Measurements from ENCODE around the gene DAG1. TPM values are rescaled to one million over a fixed set of nuclear protein-coding genes. Genes with fewer than 3 reads are reported as not detected.

Gene DAG1
- total RNA-seq, 1 experiment from 2014 or later: 87.4 TPM

DNA sequence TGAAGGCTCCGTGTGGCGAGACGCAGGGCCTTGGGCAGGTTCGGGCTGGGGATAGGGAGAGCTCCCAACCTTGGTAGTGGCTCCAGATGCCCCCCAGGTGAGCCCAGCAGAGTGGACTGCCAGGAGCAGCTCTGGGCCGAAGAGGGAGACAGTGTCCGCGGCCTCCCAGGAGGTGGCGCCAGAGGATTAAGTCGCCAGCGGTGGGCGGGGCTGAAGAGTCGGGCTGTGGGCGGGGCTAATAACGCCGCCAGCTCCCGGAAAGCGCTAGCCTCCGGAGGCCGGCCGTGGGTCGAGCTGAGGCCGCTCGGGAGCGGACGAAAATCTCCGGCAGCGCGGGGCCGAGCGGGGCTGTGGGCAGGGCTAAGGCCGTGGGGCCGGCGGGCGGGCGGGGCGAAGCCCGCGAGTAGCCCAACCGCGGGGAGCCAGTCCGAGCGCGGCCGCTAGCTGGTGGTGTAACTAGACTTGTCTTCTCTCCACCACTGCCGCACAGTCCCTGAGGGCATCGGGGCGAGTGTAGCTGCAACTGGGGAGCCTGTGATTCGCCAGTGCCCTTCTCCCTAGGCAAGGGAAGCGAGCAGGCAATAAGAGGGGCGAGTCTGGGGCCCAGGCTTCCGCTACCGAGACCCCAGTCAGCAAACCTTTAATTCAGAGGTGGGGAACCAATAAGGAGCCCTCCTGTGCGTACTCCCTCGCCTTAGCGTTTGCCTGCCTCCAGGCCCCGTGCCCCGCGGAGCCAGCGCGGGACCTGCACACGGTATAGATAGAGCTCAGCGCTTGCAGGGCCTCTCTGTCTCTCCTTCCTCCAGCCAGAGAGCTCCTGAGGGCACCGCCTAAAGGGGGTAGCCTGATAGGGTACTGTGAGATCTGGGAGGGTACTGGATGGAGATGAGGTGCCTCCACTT, 69.8 kb downstream of the DAG1 start:
- Histone ChIP-seq H3K27me3 (ENCODE audit: control insufficient read depth, insufficient read depth, low read length) (peaks cover 2% of the 10 kb centered on the region), H3K4me3 (ENCODE audit: insufficient read depth, low read depth, low read length) (peak overlapping the region; percentile 66), H3K36me3 (replicated peaks; ENCODE audit: control insufficient read depth, insufficient read depth, low read length) (no peaks in the 10 kb centered on the region)
- peak; percentile 96 for DNase-seq

DNA sequence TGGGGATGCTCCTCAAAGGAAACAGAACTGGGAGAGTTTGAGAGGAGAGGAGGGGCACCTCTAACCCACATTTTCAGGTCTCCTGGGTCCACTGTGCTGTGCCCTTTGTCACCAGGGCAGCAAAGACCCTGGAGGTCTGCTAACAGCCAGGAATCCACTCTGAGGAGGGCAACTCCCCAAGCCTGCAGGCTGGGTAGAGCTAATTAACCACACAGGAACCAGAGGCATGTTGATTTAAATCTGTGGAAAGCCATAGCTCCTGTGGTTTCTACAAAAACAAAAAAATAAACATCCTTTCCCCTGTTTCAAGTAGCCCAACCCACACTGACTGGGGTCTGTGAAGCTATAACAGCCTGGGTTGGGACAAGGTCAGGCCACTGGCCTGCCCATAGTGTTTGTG, 82.0 kb downstream of the DAG1 start:
- no peak for DNase-seq
- H3K27me3 ChIP-seq (ENCODE audit: control insufficient read depth, insufficient read depth, low read length): peaks cover 6% of the 10 kb centered on the region
- H3K4me3 ChIP-seq (ENCODE audit: insufficient read depth, low read depth, low read length): no peak overlapping the region
- no peaks in the 10 kb centered on the region for H3K36me3 ChIP-seq (replicated peaks; ENCODE audit: control insufficient read depth, insufficient read depth, low read length)

DNA sequence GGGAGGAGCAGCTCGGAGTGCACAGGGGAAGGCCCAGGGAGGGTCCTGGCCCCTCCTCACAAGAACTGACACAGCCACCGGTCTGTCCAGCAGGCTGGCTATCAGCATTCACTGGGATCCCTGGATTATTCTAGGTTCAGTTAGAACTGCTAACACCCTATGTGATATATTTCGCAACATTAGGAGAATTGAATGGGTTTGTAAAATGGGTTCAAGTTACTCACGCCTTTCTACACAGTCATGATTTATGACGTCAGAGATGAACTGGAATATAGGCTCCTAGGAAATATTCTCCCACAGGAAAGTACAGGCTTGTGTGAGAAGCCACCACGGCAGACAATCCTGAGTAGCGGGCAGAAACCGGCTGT, 83.2 kb downstream of the DAG1 start:
- H3K27me3 ChIP-seq (ENCODE audit: control insufficient read depth, insufficient read depth, low read length): peaks cover 6% of the 10 kb centered on the region
- no peak for DNase-seq
- H3K4me3 ChIP-seq (ENCODE audit: insufficient read depth, low read depth, low read length): peak overlapping the region; percentile 81
- no peaks in the 10 kb centered on the region for H3K36me3 ChIP-seq (replicated peaks; ENCODE audit: control insufficient read depth, insufficient read depth, low read length)

DNA sequence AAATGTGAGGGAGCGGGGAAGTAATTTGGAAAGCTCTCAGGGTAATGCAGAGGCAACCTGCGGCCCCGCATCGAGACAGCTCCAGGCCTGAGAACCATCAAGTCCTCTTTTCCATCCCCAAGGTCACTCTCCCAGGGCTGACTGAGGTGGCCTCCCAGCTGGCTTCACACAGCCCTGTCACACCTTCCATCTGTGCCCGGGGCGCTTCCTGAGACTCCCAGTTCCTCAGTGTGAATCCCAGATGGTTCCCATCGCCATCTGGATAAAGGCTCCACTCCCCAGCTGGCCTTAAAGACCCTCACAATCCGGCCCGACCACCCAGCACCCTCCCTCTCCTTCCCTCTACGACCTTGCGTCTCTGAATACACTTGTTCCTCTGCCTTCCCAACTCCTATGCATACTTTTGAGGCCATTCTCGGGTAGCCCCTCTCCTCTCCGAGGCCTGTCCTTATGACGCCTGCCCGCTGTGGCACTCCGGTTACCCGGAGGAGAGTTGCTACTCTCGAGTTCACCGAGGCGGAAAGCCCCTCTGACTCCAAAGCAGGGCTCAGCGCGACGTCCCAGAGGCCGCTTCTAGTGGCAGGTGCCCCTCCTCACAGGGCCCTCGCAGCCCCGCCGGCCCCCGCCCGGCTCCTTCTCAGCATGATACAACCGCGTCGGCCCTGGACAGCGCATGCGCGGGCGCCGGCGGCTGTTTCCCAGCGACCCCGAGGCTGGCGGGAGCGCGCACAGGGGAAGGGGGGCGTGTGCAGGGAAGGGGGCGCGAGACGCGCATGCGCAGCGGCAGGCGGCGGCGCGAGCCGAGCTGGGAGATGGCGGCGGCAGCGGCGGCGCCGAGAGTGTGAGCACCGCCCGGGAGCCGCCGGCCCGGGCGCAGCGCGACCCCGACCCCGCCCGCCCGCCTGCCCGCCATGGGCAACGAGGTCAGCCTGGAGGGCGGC, 83.9 kb downstream of the DAG1 start, which contains the start of gene BSN:
Gene BSN (plus strand): TSS at position 786 of the 941 bp plus-strand sequence. CDS start 126 bp downstream, at position 912.
- peaks cover 6% of the 10 kb centered on the region for H3K27me3 ChIP-seq (ENCODE audit: control insufficient read depth, insufficient read depth, low read length)

DNA sequence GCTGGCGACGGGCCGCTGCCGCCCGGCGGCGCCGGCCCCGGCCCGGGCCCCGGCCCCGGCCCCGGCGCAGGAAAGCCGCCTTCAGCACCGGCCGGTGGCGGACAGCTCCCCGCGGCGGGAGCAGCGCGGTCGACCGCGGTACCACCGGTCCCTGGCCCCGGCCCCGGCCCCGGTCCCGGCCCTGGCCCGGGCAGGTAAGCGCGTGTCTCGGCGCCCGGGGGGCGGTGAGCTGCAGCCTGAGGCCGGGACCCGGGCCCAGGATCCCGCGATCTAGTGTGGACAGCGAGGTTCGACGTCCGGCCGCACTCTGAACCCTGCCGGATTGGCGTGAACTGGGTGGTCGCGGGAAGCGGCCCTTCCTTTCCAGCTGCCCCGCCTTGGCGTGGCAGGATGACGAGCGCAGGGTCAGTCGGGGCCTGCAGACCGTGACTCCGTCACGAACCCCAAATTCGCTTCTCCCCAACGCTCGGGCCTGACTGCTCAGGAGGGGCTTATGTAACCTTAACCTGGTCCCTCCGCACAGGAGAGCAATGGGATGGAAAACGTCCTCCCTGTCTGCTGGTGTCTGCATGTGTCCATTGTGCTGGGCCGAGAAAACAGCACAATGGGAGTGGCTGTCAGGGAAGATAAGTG, 84.7 kb downstream of the DAG1 start:
- DNase-seq: peak; percentile 95
- no peaks in the 10 kb centered on the region for H3K36me3 ChIP-seq (replicated peaks; ENCODE audit: control insufficient read depth, insufficient read depth, low read length)
- peaks cover 6% of the 10 kb centered on the region for H3K27me3 ChIP-seq (ENCODE audit: control insufficient read depth, insufficient read depth, low read length)
- peak overlapping the region; percentile 81 for H3K4me3 ChIP-seq (ENCODE audit: insufficient read depth, low read depth, low read length)

More for the DNA sequence above, 83.9 kb downstream of the DAG1 start, which contains the start of gene BSN:
- Histone ChIP-seq H3K4me3 (ENCODE audit: insufficient read depth, low read depth, low read length) (peak within 1 kb of the TSS; percentile 81), H3K36me3 (replicated peaks; ENCODE audit: control insufficient read depth, insufficient read depth, low read length) (no peaks in the 10 kb centered on the region)
- DNase-seq: peak; percentile 100

DNA sequence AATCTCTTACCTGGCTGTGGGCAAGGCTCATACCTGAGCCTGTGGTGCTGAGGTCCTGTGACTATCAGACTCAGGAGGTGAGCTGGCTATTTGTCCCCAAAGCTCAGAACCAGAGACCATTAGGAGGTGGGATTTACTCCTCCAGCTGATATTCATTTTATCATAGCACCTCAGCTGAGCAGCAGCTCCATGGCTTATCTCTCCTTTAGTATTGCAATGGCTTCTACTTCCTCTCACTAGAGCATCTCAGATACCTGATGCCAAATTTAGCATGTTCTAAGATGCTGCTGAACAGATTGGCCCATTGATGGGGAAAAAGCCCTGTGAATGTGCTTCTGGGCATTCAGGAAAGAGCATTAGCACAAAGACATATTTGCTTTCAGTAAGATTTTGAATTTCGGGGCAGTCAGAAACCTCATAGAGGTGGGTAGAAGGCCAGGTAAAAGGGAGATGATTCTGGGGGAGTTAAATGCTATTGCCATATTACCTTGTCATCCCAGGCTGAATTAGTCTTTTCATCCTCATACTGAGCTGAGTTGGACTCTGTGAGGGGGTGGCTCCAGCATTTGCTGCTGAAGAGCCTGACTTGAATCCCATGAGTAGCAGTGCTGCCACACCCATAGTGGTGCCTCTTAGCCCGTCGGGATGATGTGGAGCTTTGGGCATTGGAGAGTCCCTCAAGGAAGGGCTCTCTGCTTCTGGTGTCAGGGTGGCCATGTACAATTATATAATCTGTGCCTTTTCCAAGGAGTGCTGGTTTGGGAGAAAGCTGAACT, 86.6 kb downstream of the DAG1 start:
- H3K4me3 ChIP-seq (ENCODE audit: insufficient read depth, low read depth, low read length): no peak overlapping the region
- peaks cover 6% of the 10 kb centered on the region for H3K27me3 ChIP-seq (ENCODE audit: control insufficient read depth, insufficient read depth, low read length)
- no peak for DNase-seq
- H3K36me3 ChIP-seq (replicated peaks; ENCODE audit: control insufficient read depth, insufficient read depth, low read length): no peaks in the 10 kb centered on the region

DNA sequence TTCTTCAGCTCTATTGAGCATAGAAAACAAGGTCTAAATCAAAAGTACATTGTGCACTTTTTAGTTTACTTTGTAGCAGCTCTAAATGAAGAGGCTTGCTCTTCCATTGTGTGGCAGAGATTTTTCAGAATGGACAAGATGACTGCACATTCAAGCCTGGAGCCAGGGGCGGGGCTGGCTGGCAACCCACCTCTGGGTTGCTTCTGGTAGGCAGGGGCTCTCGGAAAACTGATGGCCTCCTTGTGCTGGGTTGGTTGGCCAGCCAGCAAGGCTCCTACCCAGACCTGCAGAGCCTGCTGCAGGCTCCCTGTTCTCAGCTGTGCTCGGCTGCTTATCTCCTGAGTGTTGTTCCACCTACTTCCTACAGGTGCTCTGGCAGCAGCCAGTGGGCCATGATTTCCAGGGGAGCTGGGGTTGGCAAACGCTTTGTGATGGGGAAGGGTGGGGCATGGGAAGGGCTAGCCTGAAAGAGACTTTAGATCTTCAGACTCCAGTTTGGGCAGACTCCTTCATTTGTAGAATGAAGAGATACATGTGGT, 93.0 kb downstream of the DAG1 start:
- DNase-seq: peak; percentile 77

DNA sequence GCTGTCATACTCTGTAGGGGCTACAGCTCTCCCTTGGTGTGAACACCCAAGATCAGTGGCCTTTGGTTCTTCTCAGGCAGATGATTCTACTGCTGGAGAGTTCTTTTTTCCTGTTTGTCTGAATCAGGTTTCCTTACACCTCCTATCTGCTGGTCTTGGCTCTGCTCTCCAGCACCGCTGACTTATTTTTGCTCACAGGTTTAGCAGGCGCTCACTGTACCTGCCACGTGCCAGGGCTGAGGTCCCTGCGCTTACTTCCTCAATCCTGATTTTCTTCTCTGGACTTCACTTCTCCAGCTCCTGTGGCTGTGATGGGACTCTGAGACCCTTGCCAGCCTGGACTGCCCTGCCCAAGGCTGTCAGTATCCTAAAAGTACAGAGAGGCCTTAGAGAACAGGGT, 93.7 kb downstream of the DAG1 start:
- DNase-seq: no peak
- Histone ChIP-seq H3K27me3 (ENCODE audit: control insufficient read depth, insufficient read depth, low read length) (no peaks in the 10 kb centered on the region), H3K36me3 (replicated peaks; ENCODE audit: control insufficient read depth, insufficient read depth, low read length) (no peaks in the 10 kb centered on the region), H3K4me3 (ENCODE audit: insufficient read depth, low read depth, low read length) (no peak overlapping the region)

More for the DNA sequence above, 93.0 kb downstream of the DAG1 start:
- H3K27me3 ChIP-seq (ENCODE audit: control insufficient read depth, insufficient read depth, low read length): no peaks in the 10 kb centered on the region
- H3K4me3 ChIP-seq (ENCODE audit: insufficient read depth, low read depth, low read length): no peak overlapping the region
- no peaks in the 10 kb centered on the region for H3K36me3 ChIP-seq (replicated peaks; ENCODE audit: control insufficient read depth, insufficient read depth, low read length)

DNA sequence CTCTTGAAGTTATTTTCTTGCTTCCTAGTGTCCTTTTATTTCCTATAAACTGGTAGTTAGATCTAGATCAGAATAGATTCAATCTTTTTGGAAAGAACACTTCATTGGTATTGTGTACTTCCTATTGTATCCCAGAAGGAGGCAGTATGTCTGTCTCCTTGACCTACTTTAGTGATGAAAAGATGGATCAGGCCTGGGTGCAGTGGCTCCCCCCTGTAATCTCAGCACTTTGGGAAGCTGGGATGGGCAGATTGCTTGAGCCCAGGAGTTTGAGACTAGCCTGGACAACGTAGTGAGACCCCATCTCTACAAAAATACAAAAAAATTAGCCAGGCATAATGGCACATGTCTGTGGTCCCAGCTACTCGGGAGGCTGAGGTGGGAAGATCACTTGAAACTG, 96.2 kb downstream of the DAG1 start:
- no peaks in the 10 kb centered on the region for H3K36me3 ChIP-seq (replicated peaks; ENCODE audit: control insufficient read depth, insufficient read depth, low read length)
- peak; percentile 65 for DNase-seq
- H3K27me3 ChIP-seq (ENCODE audit: control insufficient read depth, insufficient read depth, low read length): no peaks in the 10 kb centered on the region
- H3K4me3 ChIP-seq (ENCODE audit: insufficient read depth, low read depth, low read length): no peak overlapping the region

DNA sequence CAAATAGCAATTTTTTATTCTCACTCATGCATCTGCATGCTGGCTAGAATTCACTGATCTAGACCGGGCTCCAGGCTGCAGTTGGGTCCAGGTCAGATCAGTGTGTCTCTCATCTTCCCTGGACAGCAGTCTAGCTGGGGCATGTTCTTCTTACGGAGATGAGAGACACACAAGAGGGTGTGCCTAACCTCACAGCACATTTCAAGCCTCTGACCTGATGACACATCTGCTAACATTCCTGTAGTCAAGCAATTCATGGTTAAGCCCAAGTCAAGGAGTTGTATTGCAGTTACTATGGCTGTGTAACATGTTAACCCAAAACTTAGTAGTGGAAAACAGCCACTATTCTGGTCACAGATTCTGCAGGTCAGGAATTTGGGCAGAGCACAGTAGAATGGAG, 97.3 kb downstream of the DAG1 start:
- Histone ChIP-seq H3K36me3 (replicated peaks; ENCODE audit: control insufficient read depth, insufficient read depth, low read length) (no peaks in the 10 kb centered on the region), H3K27me3 (ENCODE audit: control insufficient read depth, insufficient read depth, low read length) (no peaks in the 10 kb centered on the region), H3K4me3 (ENCODE audit: insufficient read depth, low read depth, low read length) (no peak overlapping the region)
- DNase-seq: no peak

DNA sequence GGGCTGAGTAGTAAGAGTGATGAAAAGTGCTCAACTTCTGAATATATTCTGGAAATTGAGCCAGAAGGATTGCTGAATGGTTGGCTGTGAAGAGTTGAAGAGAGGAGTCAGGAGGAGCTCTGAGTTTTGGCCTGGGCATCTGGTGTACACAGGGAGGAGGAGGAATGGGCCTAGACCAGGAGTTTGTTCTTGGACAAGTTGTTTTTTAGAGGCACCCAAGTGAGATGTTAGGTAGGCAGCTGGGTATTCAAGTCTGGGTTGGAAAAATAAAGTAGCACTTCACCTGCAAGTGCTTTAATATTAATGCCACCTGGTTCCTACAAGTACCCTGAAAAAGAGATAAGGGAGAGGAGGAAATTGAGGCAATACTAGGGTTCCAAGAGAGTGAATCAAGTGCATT, 98.9 kb downstream of the DAG1 start:
- Histone ChIP-seq H3K36me3 (replicated peaks; ENCODE audit: control insufficient read depth, insufficient read depth, low read length) (no peaks in the 10 kb centered on the region), H3K4me3 (ENCODE audit: insufficient read depth, low read depth, low read length) (no peak overlapping the region), H3K27me3 (ENCODE audit: control insufficient read depth, insufficient read depth, low read length) (no peaks in the 10 kb centered on the region)
- no peak for DNase-seq

DNA sequence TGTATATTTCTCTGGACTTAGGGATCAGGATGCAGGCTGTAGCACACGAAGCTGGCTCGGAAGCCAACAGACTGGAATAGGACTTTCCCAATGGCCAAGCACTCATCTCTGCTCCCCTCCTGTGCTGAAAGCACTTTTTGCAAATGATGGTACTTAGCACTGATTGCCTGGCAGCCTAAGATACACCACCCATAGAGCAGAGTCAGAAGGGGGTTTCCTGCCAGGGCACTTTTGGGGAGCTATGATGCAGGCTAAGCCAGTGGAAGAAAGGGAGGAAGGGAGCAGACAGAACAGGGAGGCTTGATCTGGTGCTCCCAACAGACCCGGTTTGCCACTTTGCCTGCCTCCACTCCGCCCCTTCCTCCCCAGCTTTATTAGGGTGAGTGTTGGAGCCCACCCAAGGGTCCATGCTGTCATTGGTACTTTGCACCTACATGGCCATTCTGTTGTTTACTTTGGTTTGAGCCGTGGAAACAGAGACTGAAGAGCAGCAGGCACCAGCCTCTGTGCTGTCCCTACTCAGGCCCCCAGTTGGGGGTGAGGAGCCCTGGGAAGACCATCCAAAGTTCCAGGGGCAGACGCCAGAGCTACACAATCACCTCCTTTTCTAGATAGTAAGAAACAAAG, 100.1 kb downstream of the DAG1 start:
- Histone ChIP-seq H3K4me3 (ENCODE audit: insufficient read depth, low read depth, low read length) (no peak overlapping the region), H3K36me3 (replicated peaks; ENCODE audit: control insufficient read depth, insufficient read depth, low read length) (no peaks in the 10 kb centered on the region)
- peak; percentile 19 for DNase-seq

DNA sequence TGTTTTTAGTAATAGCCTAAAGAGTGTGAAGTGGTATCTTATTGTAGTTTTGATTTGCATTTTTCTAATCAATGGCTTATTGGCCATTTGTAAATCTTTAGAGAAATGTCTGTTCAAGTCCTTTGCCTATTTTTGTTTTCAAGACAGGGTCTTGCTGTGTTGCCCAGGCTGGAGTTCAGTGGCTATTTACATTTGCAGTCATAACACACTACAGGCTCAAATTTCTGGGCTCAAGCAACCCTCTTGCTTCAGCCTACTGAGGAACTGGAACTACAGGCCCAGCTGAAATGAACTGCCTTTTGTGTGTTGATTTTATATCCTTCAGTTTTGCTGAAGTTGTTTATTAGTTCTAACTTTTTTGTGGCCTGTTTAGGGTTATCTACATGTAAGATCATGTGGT, 112.1 kb downstream of the DAG1 start:
- no peak overlapping the region for H3K4me3 ChIP-seq (ENCODE audit: insufficient read depth, low read depth, low read length)
- no peaks in the 10 kb centered on the region for H3K27me3 ChIP-seq (ENCODE audit: control insufficient read depth, insufficient read depth, low read length)

More for the DNA sequence above, 100.1 kb downstream of the DAG1 start:
- H3K27me3 ChIP-seq (ENCODE audit: control insufficient read depth, insufficient read depth, low read length): no peaks in the 10 kb centered on the region

More for the DNA sequence above, 112.1 kb downstream of the DAG1 start:
- H3K36me3 ChIP-seq (replicated peaks; ENCODE audit: control insufficient read depth, insufficient read depth, low read length): no peaks in the 10 kb centered on the region
- DNase-seq: no peak
